K562 (cell line): ENCODE data around the gene RBKS. TPM values are rescaled to one million over a fixed set of nuclear protein-coding genes. Genes with fewer than 3 reads are reported as not detected.
A peak's percentile ranks its signal among the peaks of the same experiment; 100 is the strongest.

Experiments used
- ATAC-seq: fragments of 200-7000 bp; cut with Tn5 transposase; 3 replicates; pipeline ENCODE4 v1.9.1; 2020; ENCODE audit warnings: moderate library complexity
- BruUV-seq: library from RNA; stranded (reverse); fragments of 400-500 nt; replicated peaks from 2 replicates; lab custom pipeline; 2021; lab: Mats Ljungman, UMichigan
- CTCF ChIA-PET: fragments of 300-600 bp; formaldehyde crosslinking; extraction: SDS; loops from one replicate; lab custom pipeline; 2021; ENCODE audit warnings: low intra/inter-chr PET ratio; lab: Yijun Ruan, JAX
- POLR2A ChIA-PET: fragments of 300-600, 350-650 bp; sonication (Branson Sonifier 250); formaldehyde crosslinking; extraction: SDS; loops from one replicate; lab custom pipeline; 2021; ENCODE audit warnings: antibody characterized with exemption, inconsistent platforms; lab: Yijun Ruan, JAX
- DNase-seq, 4 experiments: peaks; one replicate each; pipeline versions ENCODE4 v3.0.0 to v3.0.0-alpha.2; 2011 to 2018; ENCODE audit warnings: low spot score in 3 of 4, mixed read lengths in 3 of 4; ENCODE audit errors: extremely low read depth in 1 of 4
- FAIRE-seq: peaks from 2 replicates; lab custom pipeline; 2011; peaks lifted over from hg19 to GRCh38; lab: Jason Lieb, UNC
- H2AFZ ChIP-seq: 2 replicates; pipeline ENCODE4 v1.6.0; 2011; ENCODE audit warnings: low read depth, low read length, control low read depth, inconsistent platforms
- H3K27ac ChIP-seq: fragments of 200-600 bp; 3 replicates; pipeline ENCODE4 v1.8.0; 2011; ENCODE audit warnings: low read depth, mild to moderate bottlenecking, control low read depth, inconsistent platforms, low read length, moderate library complexity, mixed read lengths; ENCODE audit errors: extremely low read depth
- H3K27me3 ChIP-seq, 2 experiments: fragments of 300-600 bp in 1 of 2; 2 replicates in 1 of 2; 3 replicates in 1 of 2; pipeline versions ENCODE4 v1.6.0 to v1.8.0; 2011; ENCODE audit warnings: inconsistent platforms in 2 of 2, low read length in 2 of 2, mild to moderate bottlenecking in 1 of 2, mixed read lengths in 1 of 2, moderate library complexity in 1 of 2; ENCODE audit not compliant: control insufficient read depth in 2 of 2, insufficient read depth in 2 of 2
- H3K36me3 ChIP-seq: fragments of 300-600 bp; 3 replicates; pipeline ENCODE4 v1.8.0; 2011; ENCODE audit warnings: mild to moderate bottlenecking, low read length, inconsistent platforms; ENCODE audit not compliant: control insufficient read depth, insufficient read depth
- H3K4me1 ChIP-seq, 2 experiments: fragments of 200-600 bp in 1 of 2; replicated peaks in 1 of 2; 2 replicates in 1 of 2; 3 replicates in 1 of 2; pipeline versions ENCODE4 v1.5.1 to v1.8.0; 2011; ENCODE audit warnings: inconsistent platforms in 2 of 2, low read length in 2 of 2, mild to moderate bottlenecking in 1 of 2, mixed read lengths in 1 of 2, moderate library complexity in 1 of 2; ENCODE audit not compliant: control insufficient read depth in 2 of 2, insufficient read depth in 2 of 2
- H3K4me2 ChIP-seq: 2 replicates; pipeline ENCODE4 v1.6.1; 2011; ENCODE audit warnings: low read length, control low read depth, inconsistent platforms, mixed read lengths; ENCODE audit not compliant: insufficient read depth
- H3K4me3 ChIP-seq: fragments of 200-600 bp; sonication (generic), shearing (Covaris generic); 2 replicates; pipeline ENCODE4 v1.5.1; 2016; ENCODE audit warnings: control low read depth, inconsistent platforms
- H3K79me2 ChIP-seq: fragments of 200-600 bp; 3 replicates; pipeline ENCODE4 v1.8.0; 2011; ENCODE audit warnings: low read length, inconsistent platforms; ENCODE audit not compliant: control insufficient read depth, insufficient read depth
- H3K9ac ChIP-seq, 2 experiments: 2 replicates each; pipeline versions ENCODE4 v1.6.0 to v1.6.1; 2011; ENCODE audit warnings: low read depth in 2 of 2, low read length in 2 of 2, control low read depth in 1 of 2, inconsistent platforms in 1 of 2, mild to moderate bottlenecking in 1 of 2, mixed read lengths in 1 of 2; ENCODE audit not compliant: insufficient read depth in 1 of 2
- H3K9me1 ChIP-seq: one replicate; pipeline ENCODE4 v1.6.0; 2011; ENCODE audit warnings: inconsistent platforms, mild to moderate bottlenecking, low read length, moderate library complexity; ENCODE audit not compliant: control insufficient read depth, insufficient read depth
- H3K9me3 ChIP-seq: replicated peaks from 2 replicates; pipeline ENCODE4 v1.5.1; 2011; ENCODE audit warnings: low read depth, low read length, inconsistent platforms; ENCODE audit not compliant: control insufficient read depth, insufficient read depth
- H4K20me1 ChIP-seq: replicated peaks from 2 replicates; pipeline ENCODE4 v1.6.1; 2011; ENCODE audit warnings: low read length, inconsistent platforms, mixed read lengths; ENCODE audit not compliant: control insufficient read depth, insufficient read depth
- ATF6 ChIP-seq: sonication (generic); formaldehyde crosslinking; IDR thresholded peaks from 2 replicates; pipeline ENCODE4 v1.4.0; 2020; ENCODE audit warnings: mild to moderate bottlenecking, missing genetic modification reagents
- LCOR ChIP-seq: sonication (generic); formaldehyde crosslinking; IDR thresholded peaks from 2 replicates; pipeline ENCODE4 v1.8.0; 2022; ENCODE audit warnings: mild to moderate bottlenecking, missing genetic modification reagents
- LEF1 ChIP-seq: fragments of 450-650 bp; IDR thresholded peaks from 2 replicates; pipeline ENCODE4 v1.6.1; 2016; ENCODE audit warnings: mild to moderate bottlenecking
- MEF2D ChIP-seq: conservative IDR thresholded peaks from 2 replicates; pipeline ENCODE4 v1.6.1; 2016; ENCODE audit warnings: low read depth, missing genetic modification characterization, missing compliant biosample characterization
- RB1 ChIP-seq: fragments of 450-650 bp; IDR thresholded peaks from 2 replicates; pipeline ENCODE4 v1.6.1; 2017; ENCODE audit warnings: low read depth, mild to moderate bottlenecking
- RBM25 ChIP-seq: fragments of 200-400 bp; formaldehyde crosslinking; IDR thresholded peaks from 2 replicates; pipeline ENCODE4 v1.6.1; 2018; ENCODE audit warnings: low read length, low read depth, moderate library complexity; ENCODE audit not compliant: severe bottlenecking
- SIN3A ChIP-seq, 2 experiments: fragments of 150-350 bp in 1 of 2; IDR thresholded peaks; 2 replicates each; pipeline ENCODE4 v1.6.1; 2011 to 2016; ENCODE audit warnings: borderline replicate concordance in 2 of 2, low read depth in 2 of 2, low read length in 2 of 2, mild to moderate bottlenecking in 2 of 2, moderate library complexity in 2 of 2; ENCODE audit not compliant: control insufficient read depth in 1 of 2
- TCF3 ChIP-seq: sonication (generic); formaldehyde crosslinking; IDR thresholded peaks from 2 replicates; pipeline ENCODE4 v1.4.0; 2020; ENCODE audit warnings: mild to moderate bottlenecking, missing genetic modification reagents
- ZNF146 ChIP-seq: IDR thresholded peaks from one replicate; pipeline ENCODE4 v1.6.1; 2018; ENCODE audit warnings: missing compliant biosample characterization; ENCODE audit not compliant: unreplicated experiment
- ZNF224 ChIP-seq: sonication (generic); formaldehyde crosslinking; IDR thresholded peaks from 2 replicates; pipeline ENCODE4 v1.8.0; 2022; ENCODE audit warnings: mild to moderate bottlenecking, missing genetic modification reagents
- ZNF277 ChIP-seq: fragments of 250-450 bp; sonication (Bioruptor Pico); IDR thresholded peaks from 2 replicates; pipeline ENCODE4 v1.8.0; 2022; ENCODE audit warnings: inconsistent platforms, mild to moderate bottlenecking, moderate library complexity, borderline replicate concordance
- ZNF644 ChIP-seq: fragments of 200-800 bp; sonication (Bioruptor generic); IDR thresholded peaks from 2 replicates; pipeline ENCODE4 v1.6.1; 2016; ENCODE audit warnings: low read depth, missing genetic modification characterization, missing compliant biosample characterization
- WGBS: fragments of 100-300 bp; shearing (Covaris generic); methylation state at CpG from one replicate; pipeline ENCODE4 v1.1.6; 2016; ENCODE audit warnings: low coverage, mixed read lengths; ENCODE audit not compliant: insufficient coverage; ENCODE audit errors: missing lambda C conversion rate; 5-methylcytosine and 5-hydroxymethylcytosine counted together
- in situ Hi-C: fragments of 300-500 bp; cut with MboI; formaldehyde crosslinking; loops from 4 replicates; pipeline ENCODE4 v1.15.0; 2018; ENCODE audit warnings: inconsistent platforms, mixed read lengths
- intact Hi-C: fragments of 100-400 bp; cut with micrococcal nuclease; formaldehyde crosslinking; loops from 2 replicates; pipeline ENCODE4 v1.14.2; 2022
- polyA plus RNA-seq, 8 experiments: library from polyadenylated mRNA; depleted of rRNA in 4 of 8; stranded (reverse) in 5 of 8; unstranded in 3 of 8; fragments of >200 nt; fragmentation: Nextera tagmentation in 2 of 8; fragmentation: Illumina TruSeq in 1 of 8; extraction: Ambion mirVana in 2 of 8; extraction: Trizol in 1 of 8; gene quantifications; 2 replicates each; pipeline versions ENCODE4 v1.2.1 to v1.2.3, GENCODE V29; 2011 to 2014; ENCODE audit warnings: inconsistent platforms in 1 of 8, missing spikeins in 1 of 8
- total RNA-seq, 7 experiments: library from RNA; depleted of rRNA in 6 of 7; stranded (reverse); fragments of >200 nt in 6 of 7; fragmentation: Illumina TruSeq in 2 of 7; extraction: Trizol in 2 of 7; gene quantifications; 2 replicates each; pipeline versions ENCODE4 v1.2.1 to v1.2.3, GENCODE V29; 2011 to 2021; ENCODE audit warnings: low replicate concordance in 1 of 7

Gene RBKS
- total and polyA plus RNA-seq, 9 of the 15 experiments (the other 6 are each of a cell fraction or from before 2014, with no cell fraction given): 0.06 to 0.39 (median 0.19) TPM

- CTCF ChIA-PET: interaction anchor here (0.7 kb wide), 1 partner anchor 118 kb away, joined by 3 read pairs; no protein-coding TSS in a partner anchor
- Histone ChIP-seq H3K27me3 (peaks cover 3 to 4% of the 10 kb centered on the region in 2 experiments; a peak in 2 of 5 replicates), H4K20me1 (no peaks in the 10 kb centered on the region), H3K9me3 (no peaks in the 10 kb centered on the region; the same call in 1 of the 2 replicates), H3K79me2 (no peaks in the 10 kb centered on the region), H2AFZ (no peak overlapping the region), H3K27ac (no peak overlapping the region), H3K36me3 (no peaks in the 10 kb centered on the region), H3K4me2 (no peak overlapping the region), H3K9me1 (no peaks in the 10 kb centered on the region), H3K4me1 (no peaks in the 10 kb centered on the region), H3K4me3 (no peak overlapping the region), H3K9ac (no peak overlapping the region)
- no peak for TF ChIP-seq RB1
- TF ChIP-seq ZNF146 (CRISPR knock-in tag): peak; percentile 58
- peak; percentile 62 for TF ChIP-seq RBM25
- TF ChIP-seq ATF6 (CRISPR knock-in tag): no peak
- no peak for TF ChIP-seq SIN3A (IDR thresholded peaks at IDR 0.05; ENCODE audit: borderline replicate concordance in 2 of 2, control insufficient read depth in 1 of 2, low read depth in 2 of 2, low read length in 2 of 2)
- no peak for TF ChIP-seq LEF1
- no peak for TF ChIP-seq ZNF277 (CRISPR knock-in tag)
- no peak for TF ChIP-seq TCF3
- no peak for TF ChIP-seq MEF2D (tag)
- TF ChIP-seq ZNF224 (CRISPR knock-in tag): no peak
- no peak for TF ChIP-seq LCOR (CRISPR knock-in tag)
- no peak for TF ChIP-seq ZNF644 (tag)
- no peak for ATAC-seq
- no TSS peak for BruUV-seq
- WGBS: 0% methylated on average over 1 of the region's 1 CpG
- FAIRE-seq: no peak
- no peak for DNase-seq
- in situ Hi-C loops: no loop called here
- intact Hi-C loops: no loop called here
- POLR2A ChIA-PET: no interaction called here
Observed at GRCh38 chr2:27824401-27824800, 65.8 kb downstream of the RBKS start.
